Effector memory CD8-positive, alpha-beta T cell (primary cell): Measurements from ENCODE around the gene MSANTD4.

Experiments
- ATAC-seq: fragments of 150-1000 bp; cut with Tn5 transposase; replicated peaks from 2 replicates; pipeline ENCODE4 v1.10.0; 2021; ENCODE audit warnings: mild to moderate bottlenecking, moderate library complexity
- DNase-seq, 3 experiments: peaks; one replicate each; pipeline ENCODE4 v3.0.0; 2021
- H3K27ac Mint-ChIP-seq, 2 donors: one replicate each; pipeline ENCODE4 v1.8.0; 2022; ENCODE audit warnings: mild to moderate bottlenecking in 2 of 2, mixed read lengths in 2 of 2, moderate library complexity in 2 of 2
- H3K27me3 Mint-ChIP-seq, 2 donors: one replicate each; pipeline ENCODE4 v1.8.0; 2022; ENCODE audit warnings: mixed read lengths in 2 of 2
- H3K36me3 Mint-ChIP-seq: one replicate; pipeline ENCODE4 v1.8.0; 2022; ENCODE audit warnings: mild to moderate bottlenecking, moderate library complexity, mixed read lengths; ENCODE audit not compliant: insufficient read depth
- H3K4me1 Mint-ChIP-seq, 2 donors: one replicate each; pipeline ENCODE4 v1.8.0; 2022; ENCODE audit warnings: low read depth in 2 of 2, mixed read lengths in 2 of 2
- H3K4me3 Mint-ChIP-seq, 2 donors: one replicate each; pipeline ENCODE4 v1.8.0; 2022; ENCODE audit warnings: mild to moderate bottlenecking in 2 of 2, mixed read lengths in 2 of 2, moderate library complexity in 2 of 2
- H3K9me3 Mint-ChIP-seq, 2 donors: one replicate each; pipeline ENCODE4 v1.8.0; 2022; ENCODE audit warnings: mixed read lengths in 2 of 2

MSANTD4 gene

DNA sequence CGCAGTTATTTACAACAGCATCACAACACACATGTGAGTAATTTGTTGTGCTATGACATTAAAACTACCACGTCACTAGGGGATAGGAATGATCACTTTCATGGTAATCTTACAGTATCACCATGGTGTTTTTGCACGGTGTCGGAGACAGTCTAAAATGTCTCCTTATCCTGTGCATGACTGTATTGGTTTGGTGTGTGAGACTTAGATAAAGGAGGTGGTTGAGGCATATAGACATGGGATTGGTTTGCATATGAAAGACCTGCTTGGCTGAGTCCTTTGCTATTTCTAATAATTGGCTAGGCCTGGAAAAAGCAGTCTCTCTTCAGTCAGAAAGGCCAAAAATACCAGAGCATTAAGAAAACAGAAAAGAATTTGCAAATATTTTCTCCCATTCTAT is 30.2 kb downstream of the MSANTD4 start:
- no peak for ATAC-seq
- Mint-ChIP-seq H3K27me3 (no peaks in the 10 kb centered on the region), H3K36me3 (no peaks in the 10 kb centered on the region), H3K27ac (no peak overlapping the region), H3K4me3 (no peak overlapping the region), H3K4me1 (no peaks in the 10 kb centered on the region), H3K9me3 (peaks cover 2 to 20% of the 10 kb centered on the region in 2 donors)
- DNase-seq: no peak

DNA sequence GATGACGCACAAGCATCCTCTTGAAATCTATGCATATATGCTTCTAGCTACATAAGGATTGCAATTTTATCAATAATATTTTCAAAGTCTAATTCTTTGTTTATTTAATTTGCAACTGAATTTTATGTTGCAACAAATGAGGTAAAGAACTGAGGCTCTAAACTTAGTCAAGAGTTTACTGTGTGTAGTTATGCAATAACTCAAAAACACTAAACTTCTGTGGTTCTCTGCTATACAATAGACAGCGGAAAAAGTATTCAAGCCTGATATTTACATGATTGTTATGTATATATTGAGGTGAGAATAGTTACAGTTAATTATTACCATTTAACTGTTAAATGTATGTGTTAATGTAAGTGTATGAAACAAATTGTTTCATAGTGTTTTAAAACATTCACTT is 32.9 kb downstream of the MSANTD4 start:
- H3K36me3 Mint-ChIP-seq: no peaks in the 10 kb centered on the region
- no peak for ATAC-seq
- no peak overlapping the region for H3K4me3 Mint-ChIP-seq
- no peak overlapping the region for H3K27ac Mint-ChIP-seq
- no peaks in the 10 kb centered on the region for H3K4me1 Mint-ChIP-seq
- H3K9me3 Mint-ChIP-seq: peaks cover 2 to 18% of the 10 kb centered on the region in 2 donors
- DNase-seq: no peak
- no peaks in the 10 kb centered on the region for H3K27me3 Mint-ChIP-seq

DNA sequence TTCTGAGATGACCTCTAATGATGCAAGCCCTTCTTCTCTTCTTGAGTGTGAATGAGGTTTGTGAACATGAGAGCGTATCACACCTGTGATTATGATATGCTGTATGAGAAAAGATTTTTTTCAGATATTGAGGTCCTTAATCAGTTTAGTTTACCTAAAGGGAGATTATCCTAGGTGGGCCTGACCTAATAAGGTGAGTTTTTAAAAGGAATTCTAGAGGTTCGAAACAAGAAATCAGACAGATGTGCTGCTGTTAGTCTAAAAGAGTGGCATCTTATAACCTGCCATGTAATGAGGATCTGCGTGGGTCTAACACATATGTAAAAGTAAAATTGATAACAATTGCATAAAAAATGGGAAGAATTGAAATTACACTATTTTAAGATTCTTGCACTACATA is 33.8 kb downstream of the MSANTD4 start:
- H3K27ac Mint-ChIP-seq: no peak overlapping the region
- H3K4me1 Mint-ChIP-seq: no peaks in the 10 kb centered on the region
- DNase-seq: no peak
- no peaks in the 10 kb centered on the region for H3K27me3 Mint-ChIP-seq
- H3K9me3 Mint-ChIP-seq: peaks cover 0 to 11% of the 10 kb centered on the region in 2 donors
- no peak for ATAC-seq
- H3K36me3 Mint-ChIP-seq: no peaks in the 10 kb centered on the region
- H3K4me3 Mint-ChIP-seq: no peak overlapping the region

GRCh38 chr11:105986554-105986953 is 35.5 kb downstream of the MSANTD4 start:
- ATAC-seq (no peak), DNase-seq (no peak)
- Mint-ChIP-seq H3K4me3 (no peak overlapping the region), H3K4me1 (no peaks in the 10 kb centered on the region), H3K27me3 (no peaks in the 10 kb centered on the region), H3K9me3 (peaks cover 0 to 6% of the 10 kb centered on the region in 2 donors), H3K27ac (no peak overlapping the region), H3K36me3 (no peaks in the 10 kb centered on the region)

- Mint-ChIP-seq H3K4me1 (no peaks in the 10 kb centered on the region), H3K4me3 (no peak overlapping the region), H3K27me3 (peaks cover 5 to 6% of the 10 kb centered on the region in 2 donors), H3K27ac (no peak overlapping the region), H3K36me3 (no peaks in the 10 kb centered on the region), H3K9me3 (no peaks in the 10 kb centered on the region)
- DNase-seq (no peak), ATAC-seq (no peak)
Measured at GRCh38 chr11:105979997-105980703, 41.9 kb downstream of the MSANTD4 start.

GRCh38 chr11:105975128-105975527 is 46.9 kb downstream of the MSANTD4 start:
- no peak overlapping the region for H3K4me3 Mint-ChIP-seq
- no peak for ATAC-seq
- no peaks in the 10 kb centered on the region for H3K4me1 Mint-ChIP-seq
- no peaks in the 10 kb centered on the region for H3K9me3 Mint-ChIP-seq
- no peak for DNase-seq
- no peaks in the 10 kb centered on the region for H3K36me3 Mint-ChIP-seq
- H3K27me3 Mint-ChIP-seq: peaks cover 6 to 13% of the 10 kb centered on the region in 2 donors
- H3K27ac Mint-ChIP-seq: no peak overlapping the region

GRCh38 chr11:105969756-105970155 is 52.3 kb downstream of the MSANTD4 start:
- Mint-ChIP-seq H3K4me1 (no peaks in the 10 kb centered on the region), H3K4me3 (no peak overlapping the region), H3K36me3 (no peaks in the 10 kb centered on the region), H3K27me3 (peaks cover 0 to 6% of the 10 kb centered on the region in 2 donors), H3K27ac (no peak overlapping the region), H3K9me3 (no peaks in the 10 kb centered on the region)
- no peak for DNase-seq
- no peak for ATAC-seq

GRCh38 chr11:105968021-105968697 is 53.9 kb downstream of the MSANTD4 start:
- Mint-ChIP-seq H3K27ac (no peak overlapping the region), H3K9me3 (no peaks in the 10 kb centered on the region), H3K4me3 (no peak overlapping the region), H3K4me1 (no peaks in the 10 kb centered on the region), H3K27me3 (no peaks in the 10 kb centered on the region), H3K36me3 (no peaks in the 10 kb centered on the region)
- ATAC-seq: no peak
- DNase-seq: no peak

GRCh38 chr11:105960252-105961245 is 61.5 kb downstream of the MSANTD4 start:
- Mint-ChIP-seq H3K27ac (no peak overlapping the region), H3K9me3 (peaks cover 9 to 15% of the 10 kb centered on the region in 2 donors)
- no peak for ATAC-seq

More at GRCh38 chr11:105960252-105961245, 61.5 kb downstream of the MSANTD4 start:
- DNase-seq: no peak
- Mint-ChIP-seq H3K27me3 (peaks cover 0 to 14% of the 10 kb centered on the region in 2 donors), H3K4me3 (no peak overlapping the region), H3K4me1 (no peaks in the 10 kb centered on the region), H3K36me3 (no peaks in the 10 kb centered on the region)
